ENCODE results near the gene PCK1. TPM values are rescaled to one million over a fixed set of nuclear protein-coding genes. Genes with fewer than 3 reads are reported as not detected.

The PCK1 gene
- total RNA-seq, 1 donor from 2014 or later: under 0.01 TPM

GRCh38 chr20:57556980-57557274 lies 4.0 kb upstream of the PCK1 start:
- Histone ChIP-seq H3K36me3 (ENCODE audit: control insufficient read depth, insufficient read depth, low read length) (no peaks in the 10 kb centered on the region), H3K4me3 (ENCODE audit: low read depth, low read length) (no peak overlapping the region), H3K27me3 (ENCODE audit: control insufficient read depth, insufficient read depth, low read length) (peaks cover 25% of the 10 kb centered on the region)
- no peak for TF ChIP-seq CTCF (IDR thresholded peaks at IDR 0.05; ENCODE audit: insufficient read depth, low read length, poor library complexity, severe bottlenecking)
- DNase-seq (ENCODE audit: low read depth): no peak

- Histone ChIP-seq H3K36me3 (ENCODE audit: control insufficient read depth, insufficient read depth, low read length) (no peaks in the 10 kb centered on the region), H3K4me3 (ENCODE audit: low read depth, low read length) (no peak overlapping the region), H3K27me3 (ENCODE audit: control insufficient read depth, insufficient read depth, low read length) (peaks cover 16% of the 10 kb centered on the region)
- no peak for TF ChIP-seq CTCF (IDR thresholded peaks at IDR 0.05; ENCODE audit: insufficient read depth, low read length, poor library complexity, severe bottlenecking)
- DNase-seq (ENCODE audit: low read depth): no peak
These were observed 2.8 kb upstream of the PCK1 start for GRCh38 chr20:57557926-57558613.

- TF ChIP-seq CTCF (IDR thresholded peaks at IDR 0.05; ENCODE audit: insufficient read depth, low read length, poor library complexity, severe bottlenecking): no peak
- Histone ChIP-seq H3K36me3 (ENCODE audit: control insufficient read depth, insufficient read depth, low read length) (no peaks in the 10 kb centered on the region), H3K4me3 (ENCODE audit: low read depth, low read length) (no peak overlapping the region), H3K27me3 (ENCODE audit: control insufficient read depth, insufficient read depth, low read length) (peaks cover 16% of the 10 kb centered on the region)
- no peak for DNase-seq (ENCODE audit: low read depth)
These were observed 2.2 kb upstream of the PCK1 start for GRCh38 chr20:57558614-57559288.

- H3K27me3 ChIP-seq (ENCODE audit: control insufficient read depth, insufficient read depth, low read length): peaks cover 17% of the 10 kb centered on the region
- no peak for TF ChIP-seq CTCF (IDR thresholded peaks at IDR 0.05; ENCODE audit: insufficient read depth, low read length, poor library complexity, severe bottlenecking)
These were observed 1.6 kb upstream of the PCK1 start for GRCh38 chr20:57559289-57559634.

GRCh38 chr20:57559658-57560553 lies 1.0 kb upstream of the PCK1 start:
- DNase-seq (ENCODE audit: low read depth): no peak
- TF ChIP-seq CTCF (IDR thresholded peaks at IDR 0.05; ENCODE audit: insufficient read depth, low read length, poor library complexity, severe bottlenecking): no peak
- H3K4me3 ChIP-seq (ENCODE audit: low read depth, low read length): no peak overlapping the region
- peaks cover 18% of the 10 kb centered on the region for H3K27me3 ChIP-seq (ENCODE audit: control insufficient read depth, insufficient read depth, low read length)
- H3K36me3 ChIP-seq (ENCODE audit: control insufficient read depth, insufficient read depth, low read length): no peaks in the 10 kb centered on the region

More at GRCh38 chr20:57559289-57559634, 1.6 kb upstream of the PCK1 start:
- DNase-seq (ENCODE audit: low read depth): no peak
- Histone ChIP-seq H3K36me3 (ENCODE audit: control insufficient read depth, insufficient read depth, low read length) (no peaks in the 10 kb centered on the region), H3K4me3 (ENCODE audit: low read depth, low read length) (no peak overlapping the region)

All from kidney epithelial cell (primary cell).